GM04504 (cell line): ENCODE data around the gene NIT1.

Source experiments
- DNase-seq: peaks from one replicate; pipeline ENCODE4 v3.0.0-alpha.2; 2012; ENCODE audit warnings: low read depth

NIT1 gene

DNA sequence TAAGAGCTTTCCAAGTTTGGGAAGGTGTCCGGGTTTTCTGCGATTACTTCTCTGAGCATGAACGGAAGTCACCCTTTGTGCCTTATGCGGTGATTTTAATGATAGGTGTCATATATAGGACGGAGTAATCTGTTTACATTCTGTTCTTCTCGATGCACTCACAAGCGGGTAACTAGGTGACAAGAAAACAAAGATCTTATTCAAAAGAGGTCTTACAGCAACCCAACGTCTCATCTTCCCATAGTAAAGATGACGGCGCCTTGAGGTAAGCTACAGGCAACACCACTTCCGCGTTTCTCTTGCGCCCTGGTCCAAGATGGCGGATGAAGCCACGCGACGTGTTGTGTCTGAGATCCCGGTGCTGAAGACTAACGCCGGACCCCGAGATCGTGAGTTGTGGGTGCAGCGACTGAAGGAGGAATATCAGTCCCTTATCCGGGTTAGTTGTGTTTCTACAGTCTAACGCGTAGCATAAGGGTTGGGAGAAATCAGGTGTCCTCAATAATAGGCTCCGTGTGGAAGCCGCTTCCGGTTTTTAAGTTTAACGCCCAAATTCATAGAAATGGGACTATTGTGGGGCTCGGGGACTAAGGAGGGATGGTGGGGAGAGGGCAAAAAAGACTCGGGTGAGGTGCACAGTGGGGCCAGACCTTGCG is 35.9 kb downstream of the NIT1 start, which contains the start of gene UFC1:
Gene UFC1 (plus strand): TSS at position 297 of the 656 bp plus-strand sequence. CDS start 20 bp downstream, at position 317.
- peak; percentile 77 for DNase-seq

DNA sequence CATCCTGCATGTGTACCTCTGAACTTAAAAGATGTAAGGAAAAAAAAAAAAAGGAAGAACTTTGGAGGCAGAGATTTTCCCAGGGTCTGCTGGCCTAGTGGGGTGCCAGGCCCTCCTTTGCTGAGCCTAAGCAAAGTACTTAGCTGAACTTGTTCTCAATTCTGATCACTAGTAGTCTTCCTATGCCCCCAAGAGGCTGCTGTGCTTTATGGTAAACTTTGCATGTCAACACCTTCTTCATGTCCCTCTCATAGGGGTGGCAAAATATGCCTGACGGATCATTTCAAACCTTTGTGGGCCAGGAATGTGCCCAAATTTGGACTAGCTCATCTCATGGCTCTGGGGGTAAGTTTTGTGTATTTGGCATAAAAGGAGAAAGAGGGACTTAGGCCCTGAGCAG is 40.0 kb downstream of the NIT1 start:
- DNase-seq = no peak

DNA sequence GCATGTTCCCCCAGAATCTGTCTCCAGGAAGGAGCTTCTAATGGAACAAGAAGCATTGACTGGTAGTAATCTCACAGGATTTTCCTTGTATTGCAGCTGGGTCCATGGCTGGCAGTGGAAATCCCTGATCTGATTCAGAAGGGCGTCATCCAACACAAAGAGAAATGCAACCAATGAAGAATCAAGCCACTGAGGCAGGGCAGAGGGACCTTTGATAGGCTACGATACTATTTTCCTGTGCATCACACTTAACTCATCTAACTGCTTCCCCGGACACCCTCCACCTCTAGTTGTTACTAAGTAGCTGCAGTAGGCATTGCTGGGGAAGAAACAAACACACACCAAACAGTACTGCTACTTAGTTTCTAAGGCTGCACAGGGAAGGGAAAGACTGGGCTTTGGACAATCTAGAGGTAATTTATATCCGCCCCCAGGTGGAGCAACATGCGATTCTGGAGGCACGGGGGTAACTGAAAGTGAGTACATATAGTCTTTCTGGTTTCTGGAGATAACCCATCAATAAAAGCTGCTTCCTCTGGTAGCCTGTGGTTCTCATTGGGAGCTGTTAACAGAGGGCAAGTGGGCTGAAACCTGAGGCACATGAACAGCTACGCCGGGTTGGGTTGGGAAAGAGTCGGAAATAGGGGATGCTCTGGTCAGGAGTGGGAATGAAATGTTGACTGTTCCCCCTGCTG is 40.6 kb downstream of the NIT1 start:
- no peak for DNase-seq

DNA sequence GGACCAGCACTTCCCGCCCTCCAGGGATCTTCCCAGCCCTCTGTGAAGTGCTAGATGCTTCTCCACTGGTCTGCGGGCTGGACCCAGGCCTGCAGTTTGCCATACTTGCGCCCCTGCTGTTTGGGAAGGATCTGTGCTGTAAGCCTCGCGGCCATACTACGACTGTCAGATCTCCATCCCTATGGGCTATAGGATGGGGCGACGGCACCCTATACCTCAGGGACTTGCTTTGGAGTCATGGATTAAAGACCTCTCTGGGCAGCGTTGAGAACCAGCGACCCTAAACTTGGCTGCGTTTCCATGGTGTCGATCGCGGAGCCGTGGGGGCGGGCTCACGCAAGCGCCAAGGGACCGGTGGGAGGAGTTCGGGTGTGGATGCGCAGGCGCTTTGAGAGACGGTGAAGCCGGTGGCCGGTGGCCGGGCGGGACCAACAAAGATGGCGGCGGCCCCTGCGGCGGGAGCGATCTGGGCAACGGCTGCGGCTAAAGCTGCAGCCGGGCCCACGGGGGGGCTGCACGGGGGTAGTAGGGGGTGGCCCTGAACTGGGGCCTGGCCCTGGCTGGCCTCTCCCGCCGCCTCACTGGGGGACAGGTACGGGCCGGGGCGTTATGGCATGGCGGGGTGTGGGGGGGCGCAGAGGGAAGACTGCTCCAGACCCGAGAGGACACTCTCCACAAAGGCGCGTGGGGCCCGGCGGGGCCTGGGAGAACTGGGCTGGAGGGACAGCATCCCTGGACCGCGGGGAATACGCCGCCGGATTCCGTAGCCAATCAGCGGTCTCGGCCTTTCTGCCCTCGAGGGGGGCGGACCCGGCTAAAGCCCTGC is 41.4 kb downstream of the NIT1 start, which contains the start of gene USP21:
Gene USP21 (plus strand): TSS at position 414 of the 826 bp plus-strand sequence. CDS start 1,141 bp downstream, outside the sequence.
- DNase-seq = peak; percentile 73

DNA sequence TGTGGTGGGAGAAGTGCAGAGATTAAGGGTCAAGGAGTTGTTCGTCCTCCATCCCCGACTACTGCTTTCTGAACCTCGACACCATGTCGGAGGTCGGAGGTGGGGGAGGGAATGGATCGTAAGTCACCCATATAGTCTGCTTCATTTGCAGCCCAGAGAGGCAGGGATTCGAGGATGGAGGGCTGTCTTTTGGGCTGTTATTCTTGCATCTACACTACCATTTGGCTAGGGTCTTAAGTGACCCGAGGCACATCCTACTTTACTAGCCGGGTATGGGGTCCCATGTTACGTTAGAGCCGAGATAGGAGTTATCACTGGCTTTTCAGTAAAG is 42.0 kb downstream of the NIT1 start:
- no peak for DNase-seq

DNA sequence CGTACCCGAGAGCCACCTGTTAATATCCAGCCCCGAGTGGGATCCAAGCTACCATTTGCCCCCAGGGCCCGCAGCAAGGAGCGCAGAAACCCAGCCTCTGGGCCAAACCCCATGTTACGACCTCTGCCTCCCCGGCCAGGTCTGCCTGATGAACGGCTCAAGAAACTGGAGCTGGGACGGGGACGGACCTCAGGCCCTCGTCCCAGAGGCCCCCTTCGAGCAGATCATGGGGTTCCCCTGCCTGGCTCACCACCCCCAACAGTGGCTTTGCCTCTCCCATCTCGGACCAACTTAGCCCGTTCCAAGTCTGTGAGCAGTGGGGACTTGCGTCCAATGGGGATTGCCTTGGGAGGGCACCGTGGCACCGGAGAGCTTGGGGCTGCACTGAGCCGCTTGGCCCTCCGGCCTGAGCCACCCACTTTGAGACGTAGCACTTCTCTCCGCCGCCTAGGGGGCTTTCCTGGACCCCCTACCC is 42.8 kb downstream of the NIT1 start:
- no peak for DNase-seq

DNA sequence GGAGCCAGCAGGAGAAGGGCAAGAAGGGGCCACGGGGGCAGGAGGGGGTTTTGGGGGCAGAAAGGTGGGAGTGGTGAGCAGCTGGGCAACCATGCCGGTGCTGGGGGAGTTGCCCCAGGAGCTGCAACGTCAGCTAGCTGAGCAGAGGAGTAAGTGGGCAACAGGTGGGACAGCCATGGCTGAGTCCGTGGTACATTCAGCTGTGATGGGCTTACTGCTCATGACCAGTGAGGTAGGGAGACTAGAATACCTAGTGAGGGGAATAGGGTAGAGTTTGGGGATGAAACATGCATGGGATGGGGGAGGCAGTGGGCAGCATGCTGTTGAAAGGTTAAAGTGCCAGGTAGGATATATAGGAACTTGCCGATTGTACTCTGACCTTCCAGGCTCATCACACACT is 43.7 kb downstream of the NIT1 start:
- DNase-seq = no peak

DNA sequence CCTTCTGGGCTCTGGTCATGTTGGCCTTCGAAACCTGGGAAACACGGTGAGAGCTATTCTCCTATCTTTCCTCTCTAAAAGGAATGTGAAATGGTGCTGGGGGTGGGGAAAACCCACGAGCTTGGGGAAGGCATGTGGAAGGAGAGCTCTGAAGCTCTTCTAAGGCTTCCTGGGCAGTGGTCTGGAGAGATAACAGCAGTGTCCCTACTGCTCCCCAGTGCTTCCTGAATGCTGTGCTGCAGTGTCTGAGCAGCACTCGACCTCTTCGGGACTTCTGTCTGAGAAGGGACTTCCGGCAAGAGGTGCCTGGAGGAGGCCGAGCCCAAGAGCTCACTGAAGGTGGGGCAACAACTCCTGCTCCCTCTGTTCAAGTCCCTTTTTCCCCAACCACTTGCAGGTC is 44.1 kb downstream of the NIT1 start:
- DNase-seq = no peak

DNA sequence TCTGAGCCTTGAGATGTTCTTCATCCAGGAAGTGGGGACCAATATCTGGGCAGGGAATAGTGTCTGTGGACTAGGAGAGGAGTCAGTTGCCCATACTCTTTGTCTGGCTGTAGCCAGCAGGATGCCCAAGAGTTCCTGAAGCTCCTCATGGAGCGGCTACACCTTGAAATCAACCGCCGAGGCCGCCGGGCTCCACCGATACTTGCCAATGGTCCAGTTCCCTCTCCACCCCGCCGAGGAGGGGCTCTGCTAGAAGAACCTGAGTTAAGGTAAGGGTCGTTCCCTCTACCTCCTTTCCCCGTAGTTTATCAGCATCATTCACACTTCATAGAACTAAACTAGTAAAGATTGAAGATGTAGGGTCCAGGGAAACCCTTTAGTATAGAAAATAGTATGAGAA is 44.9 kb downstream of the NIT1 start:
- DNase-seq = no peak

DNA sequence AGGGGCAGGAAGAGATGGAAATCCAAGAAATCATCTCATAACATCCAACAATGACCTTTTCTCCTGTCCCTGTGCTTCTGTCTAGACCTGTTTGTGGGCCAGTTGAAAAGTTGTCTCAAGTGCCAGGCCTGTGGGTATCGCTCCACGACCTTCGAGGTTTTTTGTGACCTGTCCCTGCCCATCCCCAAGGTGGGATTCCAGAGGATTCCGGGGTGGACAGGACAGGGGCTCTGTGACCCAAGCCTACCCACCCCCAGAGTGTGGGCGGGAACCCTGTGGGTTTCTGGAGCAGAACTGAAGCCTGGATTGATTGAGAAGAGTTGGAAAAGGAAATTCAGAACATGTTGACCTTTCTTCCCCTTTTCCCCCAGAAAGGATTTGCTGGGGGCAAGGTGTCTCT is 45.9 kb downstream of the NIT1 start:
- DNase-seq = no peak

DNA sequence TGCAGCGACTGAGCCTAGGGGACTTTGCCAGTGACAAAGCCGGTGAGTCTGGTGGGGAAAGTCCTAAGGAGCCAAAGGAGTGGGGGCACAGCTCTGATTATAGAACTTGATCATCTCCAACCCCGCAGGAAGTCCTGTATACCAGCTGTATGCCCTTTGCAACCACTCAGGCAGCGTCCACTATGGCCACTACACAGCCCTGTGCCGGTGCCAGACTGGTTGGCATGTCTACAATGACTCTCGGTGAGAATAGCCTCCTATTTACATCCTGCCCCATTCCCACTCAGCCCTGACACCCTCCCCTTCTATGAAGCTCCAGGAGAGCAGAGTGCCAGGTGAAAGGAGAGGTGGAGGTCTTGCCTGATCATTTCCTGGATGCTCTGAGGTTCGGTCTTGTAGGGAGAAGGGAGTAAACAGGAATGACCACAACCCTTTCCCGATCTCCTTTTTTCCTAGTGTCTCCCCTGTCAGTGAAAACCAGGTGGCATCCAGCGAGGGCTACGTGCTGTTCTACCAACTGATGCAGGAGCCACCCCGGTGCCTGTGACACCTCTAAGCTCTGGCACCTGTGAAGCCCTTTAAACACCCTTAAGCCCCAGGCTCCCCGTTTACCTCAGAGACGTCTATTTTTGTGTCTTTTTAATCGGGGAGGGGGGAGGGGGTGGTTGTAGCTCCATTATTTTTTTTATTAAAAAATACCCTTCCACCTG is 47.2 kb downstream of the NIT1 start:
- DNase-seq = no peak

DNA sequence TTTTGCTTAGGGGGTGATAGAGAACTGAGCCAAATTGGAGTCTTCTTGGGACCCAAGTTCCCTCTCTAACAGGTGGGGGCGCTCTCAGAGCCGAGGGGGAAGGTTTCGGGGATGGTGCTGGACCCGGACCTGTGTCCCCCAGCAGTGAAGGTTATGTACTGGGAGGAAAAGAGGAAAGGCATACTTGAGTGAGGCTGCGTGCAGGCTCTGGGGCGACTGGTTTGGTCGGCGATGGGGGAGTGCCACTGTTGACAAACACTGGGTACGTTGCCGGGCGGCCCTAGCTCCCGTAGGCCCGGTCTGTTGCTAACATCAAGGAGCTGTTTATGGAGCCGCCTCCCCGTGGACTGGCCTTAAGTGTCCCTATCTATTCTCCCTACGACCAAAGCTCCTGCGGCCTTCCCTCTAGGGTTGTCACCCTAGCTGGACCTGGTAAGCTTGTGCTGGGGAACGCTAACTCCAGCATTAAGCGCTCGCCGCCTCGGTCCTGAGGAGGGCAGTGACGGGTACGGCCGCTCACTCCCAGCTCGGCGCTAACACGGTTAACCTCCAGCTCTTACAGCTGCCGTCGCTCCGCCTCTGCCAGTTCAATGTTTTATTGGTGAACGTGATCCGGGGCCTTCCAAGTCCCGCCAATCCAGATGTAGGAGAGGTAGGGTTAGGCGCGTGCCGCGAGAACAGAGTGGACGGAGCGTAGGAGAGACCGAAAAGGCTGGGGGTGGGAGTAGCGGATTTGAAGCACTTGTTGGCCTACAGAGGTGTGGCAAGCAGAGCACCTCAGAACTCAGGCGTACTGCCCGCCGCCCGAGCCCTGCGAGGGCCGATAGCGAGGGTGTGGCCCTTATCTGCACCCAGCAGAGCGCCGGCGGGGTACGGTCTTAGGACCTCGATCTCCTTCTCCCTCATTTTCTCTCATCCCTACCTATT is 48.1 kb downstream of the NIT1 start, which contains the start of gene PPOX:
Gene PPOX (plus strand): TSS at position 685 of the 927 bp plus-strand sequence. CDS start 422 bp downstream, outside the sequence.
- DNase-seq = peak; percentile 95

DNA sequence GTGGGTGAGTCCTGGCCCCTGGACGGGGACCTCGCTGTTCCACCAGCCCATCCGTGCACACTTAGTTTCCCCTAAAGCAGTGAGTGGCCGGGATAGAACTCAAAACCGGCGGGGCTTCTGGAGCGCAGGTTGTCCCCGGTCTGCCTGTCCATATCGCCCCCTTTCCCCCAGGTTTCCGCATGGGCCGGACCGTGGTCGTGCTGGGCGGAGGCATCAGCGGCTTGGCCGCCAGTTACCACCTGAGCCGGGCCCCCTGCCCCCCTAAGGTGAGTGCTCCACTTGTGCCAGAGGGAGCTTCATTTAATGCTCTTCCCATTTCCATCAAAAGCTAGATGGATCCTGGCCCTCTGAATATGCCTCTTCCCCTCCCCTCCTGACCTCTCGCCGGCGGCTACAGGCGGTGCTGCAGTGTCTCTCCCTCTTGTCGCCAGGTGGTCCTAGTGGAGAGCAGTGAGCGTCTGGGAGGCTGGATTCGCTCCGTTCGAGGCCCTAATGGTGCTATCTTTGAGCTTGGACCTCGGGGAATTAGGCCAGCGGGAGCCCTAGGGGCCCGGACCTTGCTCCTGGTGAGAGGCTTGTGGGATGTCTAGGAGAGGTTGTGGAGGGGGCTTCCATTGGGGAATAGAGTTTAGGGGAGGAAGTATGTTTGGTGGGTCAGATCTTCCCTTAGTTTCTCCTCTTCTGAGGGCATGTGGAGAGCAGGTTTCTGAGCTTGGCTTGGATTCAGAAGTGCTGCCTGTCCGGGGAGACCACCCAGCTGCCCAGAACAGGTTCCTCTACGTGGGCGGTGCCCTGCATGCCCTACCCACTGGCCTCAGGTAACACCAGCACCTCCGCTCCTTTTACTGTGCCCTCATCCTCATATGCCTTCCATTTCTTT is 49.0 kb downstream of the NIT1 start:
- no peak for DNase-seq

DNA sequence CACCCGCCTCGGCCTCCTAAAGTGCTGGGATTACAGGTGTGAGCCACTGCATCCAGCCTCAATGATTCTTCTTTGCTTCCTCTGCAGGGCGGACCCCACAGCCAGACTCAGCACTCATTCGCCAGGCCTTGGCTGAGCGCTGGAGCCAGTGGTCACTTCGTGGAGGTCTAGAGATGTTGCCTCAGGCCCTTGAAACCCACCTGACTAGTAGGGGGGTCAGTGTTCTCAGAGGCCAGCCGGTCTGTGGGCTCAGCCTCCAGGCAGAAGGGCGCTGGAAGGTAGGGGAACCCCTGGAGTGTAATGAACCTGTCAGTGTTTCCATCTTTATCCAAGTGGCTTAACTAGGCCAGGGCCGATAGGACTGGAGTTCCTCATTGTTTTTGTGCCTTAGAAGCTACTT is 51.0 kb downstream of the NIT1 start:
- DNase-seq = no peak
